ENCODE results near the gene LDLRAD4.

- TF ChIP-seq POLR2A (IDR thresholded peaks at IDR 0.05; ENCODE audit: low read depth) (no peak), POLR2AphosphoS5 (IDR thresholded peaks at IDR 0.05) (no peak)
- TF ChIP-seq, protein P1, sequence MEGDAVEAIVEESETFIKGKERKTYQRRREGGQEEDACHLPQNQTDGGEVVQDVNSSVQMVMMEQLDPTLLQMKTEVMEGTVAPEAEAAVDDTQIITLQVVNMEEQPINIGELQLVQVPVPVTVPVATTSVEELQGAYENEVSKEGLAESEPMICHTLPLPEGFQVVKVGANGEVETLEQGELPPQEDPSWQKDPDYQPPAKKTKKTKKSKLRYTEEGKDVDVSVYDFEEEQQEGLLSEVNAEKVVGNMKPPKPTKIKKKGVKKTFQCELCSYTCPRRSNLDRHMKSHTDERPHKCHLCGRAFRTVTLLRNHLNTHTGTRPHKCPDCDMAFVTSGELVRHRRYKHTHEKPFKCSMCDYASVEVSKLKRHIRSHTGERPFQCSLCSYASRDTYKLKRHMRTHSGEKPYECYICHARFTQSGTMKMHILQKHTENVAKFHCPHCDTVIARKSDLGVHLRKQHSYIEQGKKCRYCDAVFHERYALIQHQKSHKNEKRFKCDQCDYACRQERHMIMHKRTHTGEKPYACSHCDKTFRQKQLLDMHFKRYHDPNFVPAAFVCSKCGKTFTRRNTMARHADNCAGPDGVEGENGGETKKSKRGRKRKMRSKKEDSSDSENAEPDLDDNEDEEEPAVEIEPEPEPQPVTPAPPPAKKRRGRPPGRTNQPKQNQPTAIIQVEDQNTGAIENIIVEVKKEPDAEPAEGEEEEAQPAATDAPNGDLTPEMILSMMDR (IDR thresholded peaks at IDR 0.05) = no peak
These were observed 303.7 kb downstream of the LDLRAD4 start for GRCh38 chr18:13522256-13522655.
